HG02759 (cell line): Measurements from ENCODE around the gene CA10.

ENCODE experiments used
- ATAC-seq: cut with Tn5 transposase; IDR thresholded peaks from one replicate; pipeline ENCODE4 v1.9.1; 2021; ENCODE audit warnings: mild to moderate bottlenecking, moderate library complexity; ENCODE audit not compliant: unreplicated experiment

Gene CA10

DNA sequence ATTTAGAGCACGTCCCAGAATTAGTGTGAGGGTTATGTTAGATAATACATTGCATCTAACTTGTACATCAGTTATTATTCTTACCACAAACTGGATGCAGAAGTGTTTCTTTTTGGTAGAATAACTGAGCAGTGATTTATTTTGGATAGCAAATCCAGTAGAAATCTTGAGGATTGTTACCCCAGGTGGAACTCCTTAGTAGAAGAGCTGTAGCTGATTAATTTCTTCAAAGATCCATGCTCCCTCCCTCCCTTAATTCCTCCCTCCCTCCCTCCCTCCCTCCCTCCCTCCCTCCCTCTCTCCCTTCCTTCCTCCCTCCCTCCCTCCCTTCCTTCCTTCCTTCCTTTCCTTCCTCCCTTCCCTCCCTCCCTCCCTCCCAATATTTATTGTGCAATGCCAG, 337.7 kb downstream of the CA10 start:
- ATAC-seq, result no peak

DNA sequence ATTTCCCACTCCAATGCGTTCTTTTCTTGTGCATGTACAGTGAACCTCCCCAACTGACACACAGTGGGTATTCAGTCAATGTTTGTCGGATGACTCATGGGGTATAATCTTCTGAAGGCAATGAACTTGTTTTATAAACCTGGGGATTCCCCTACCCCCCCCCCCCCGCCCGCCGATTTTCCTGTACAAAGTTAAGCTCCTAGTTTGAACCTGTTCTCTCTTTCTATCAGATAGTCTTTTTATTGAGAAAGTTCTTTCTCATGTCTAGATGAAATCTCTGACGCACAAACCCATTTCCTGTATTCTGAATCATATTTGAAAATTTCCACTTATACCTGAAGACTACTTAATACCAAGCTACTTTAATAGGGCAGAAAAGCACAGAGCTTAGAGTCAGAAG, 338.3 kb downstream of the CA10 start:
- ATAC-seq, result no peak

DNA sequence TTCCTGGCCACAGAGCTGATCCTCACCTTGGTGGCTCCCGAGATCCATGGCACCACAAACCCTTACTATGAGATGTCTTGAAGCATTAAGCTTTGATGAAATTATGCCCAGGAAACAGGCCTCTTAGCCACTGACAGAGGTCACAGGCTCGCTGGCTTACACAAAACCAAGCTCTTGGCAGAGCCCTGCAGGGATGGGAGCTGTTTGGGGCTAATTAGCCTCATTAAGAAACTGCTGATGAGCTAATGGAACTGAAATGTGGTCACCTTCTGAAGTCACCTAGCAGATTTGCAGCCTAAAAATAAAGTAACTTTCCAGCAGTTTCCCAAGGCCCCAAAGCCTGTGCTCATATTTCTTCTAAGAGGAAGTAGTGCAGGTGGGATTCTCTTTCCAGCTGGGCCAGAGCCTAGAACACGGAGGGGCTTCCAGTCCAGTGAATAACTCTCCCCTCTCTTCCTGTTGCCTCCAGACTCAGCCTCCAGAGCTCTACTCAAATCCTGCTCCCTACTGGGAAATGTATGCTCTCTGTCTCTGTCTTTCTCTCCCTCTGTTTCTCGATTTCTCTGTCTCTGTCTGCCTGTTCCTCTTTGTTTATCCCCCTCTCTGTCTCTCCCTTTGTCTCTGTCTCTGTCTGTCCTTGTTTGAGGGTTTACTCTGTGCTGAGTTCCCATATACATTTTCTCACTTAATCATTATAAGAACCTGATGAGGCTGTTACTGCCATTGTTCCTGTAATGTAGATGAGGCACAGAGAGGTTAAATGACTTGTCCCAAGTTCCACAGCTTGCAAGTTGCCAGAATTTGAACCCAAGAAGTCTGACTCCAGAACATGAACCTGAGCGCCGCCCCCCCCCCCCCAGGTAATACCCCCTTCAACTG, 338.9 kb downstream of the CA10 start:
- no peak for ATAC-seq

DNA sequence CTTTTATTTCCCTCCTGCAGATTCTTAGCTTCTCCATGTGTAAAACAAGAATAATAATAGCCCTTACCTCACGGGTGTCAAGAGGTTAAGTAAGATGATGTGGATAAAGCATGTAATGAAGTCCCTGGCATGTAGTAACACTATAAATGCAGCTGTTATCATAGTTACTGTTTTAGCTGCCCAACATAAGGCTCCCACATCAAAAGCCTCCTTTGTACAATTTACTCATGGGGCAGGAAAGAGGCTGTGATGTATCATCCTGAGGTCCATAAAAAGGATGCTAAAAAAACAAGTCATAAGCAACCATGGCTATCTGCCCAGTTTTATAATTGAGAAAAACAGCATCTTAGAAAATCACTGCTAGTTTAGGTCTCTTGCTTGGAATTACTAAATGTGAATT, 339.7 kb downstream of the CA10 start:
- ATAC-seq, result no peak

DNA sequence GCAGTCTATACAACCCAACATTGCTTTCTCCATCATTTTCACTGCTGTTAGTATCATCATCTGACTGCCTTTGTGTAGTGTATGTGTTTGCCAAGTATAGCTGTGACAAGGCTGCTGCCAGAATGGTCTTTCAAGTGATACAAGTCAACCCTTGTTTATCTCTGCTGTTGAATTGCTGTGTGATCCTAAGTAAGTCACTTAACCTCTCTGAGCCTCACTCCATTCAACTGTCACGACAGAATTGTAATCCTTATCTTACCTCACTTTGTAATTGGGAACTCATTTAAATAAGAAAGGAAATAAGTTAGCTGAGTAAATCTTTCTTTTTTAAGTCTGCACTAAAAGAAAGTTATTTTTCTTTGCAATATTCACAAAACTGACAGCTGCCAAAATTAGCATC, 340.6 kb downstream of the CA10 start:
- ATAC-seq, result no peak

DNA sequence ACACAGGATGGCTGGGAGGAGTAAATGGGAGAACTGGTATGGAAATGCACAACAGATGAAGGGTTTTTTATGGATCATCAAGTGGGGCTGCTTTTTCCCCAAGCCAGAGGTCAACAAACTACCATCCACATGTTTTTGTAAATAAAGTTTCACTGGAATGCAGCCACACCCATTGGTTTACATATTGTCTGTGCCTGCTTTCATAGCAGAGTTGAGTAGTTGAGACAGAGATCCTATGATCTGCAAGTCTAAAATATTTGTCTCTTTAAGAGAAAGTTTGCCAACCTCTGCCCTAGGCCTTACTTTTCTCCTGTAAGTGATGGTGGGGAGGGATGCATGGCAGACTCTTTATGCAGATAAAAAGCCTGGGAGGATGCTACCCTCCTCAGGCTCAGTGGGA, 341.4 kb downstream of the CA10 start:
- ATAC-seq, result no peak

DNA sequence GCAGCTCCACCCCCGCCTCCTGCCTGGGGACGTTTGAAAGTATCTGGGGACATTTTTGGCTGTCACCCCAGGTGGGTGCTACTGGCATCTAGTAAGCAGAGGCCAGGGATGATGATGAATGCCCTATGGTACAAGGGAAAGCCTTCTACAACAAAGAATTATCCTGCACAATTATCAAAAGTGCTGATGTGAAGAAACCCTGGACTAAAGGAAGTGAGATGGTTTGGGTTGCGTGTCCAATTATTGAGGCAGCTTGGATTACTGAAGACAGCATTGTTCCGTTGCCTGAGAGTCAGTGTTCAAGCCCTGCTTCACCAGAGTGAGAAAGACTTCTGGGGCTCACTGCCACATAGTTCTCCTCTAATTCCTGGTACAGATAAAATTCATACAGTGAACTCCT, 343.4 kb downstream of the CA10 start:
- ATAC-seq, result no peak

DNA sequence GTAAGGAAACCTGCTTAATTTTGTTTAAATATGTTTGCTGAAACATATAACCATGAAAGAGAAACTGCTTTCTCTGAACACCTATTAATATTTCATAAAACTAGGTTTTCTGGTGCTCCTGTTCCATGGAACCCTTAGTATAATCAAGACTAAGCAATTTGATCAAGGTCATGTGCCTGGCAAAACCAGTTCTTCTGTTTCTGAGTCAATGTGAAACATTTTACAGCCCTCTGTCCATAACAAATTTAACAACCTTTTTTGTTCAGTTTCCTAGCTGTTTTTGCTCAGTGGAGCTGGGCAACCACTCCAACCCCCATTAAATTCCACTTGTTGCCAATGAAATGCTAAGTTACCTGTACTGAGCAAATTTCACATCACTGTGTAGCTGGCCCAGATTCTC, 344.0 kb downstream of the CA10 start:
- no peak for ATAC-seq

DNA sequence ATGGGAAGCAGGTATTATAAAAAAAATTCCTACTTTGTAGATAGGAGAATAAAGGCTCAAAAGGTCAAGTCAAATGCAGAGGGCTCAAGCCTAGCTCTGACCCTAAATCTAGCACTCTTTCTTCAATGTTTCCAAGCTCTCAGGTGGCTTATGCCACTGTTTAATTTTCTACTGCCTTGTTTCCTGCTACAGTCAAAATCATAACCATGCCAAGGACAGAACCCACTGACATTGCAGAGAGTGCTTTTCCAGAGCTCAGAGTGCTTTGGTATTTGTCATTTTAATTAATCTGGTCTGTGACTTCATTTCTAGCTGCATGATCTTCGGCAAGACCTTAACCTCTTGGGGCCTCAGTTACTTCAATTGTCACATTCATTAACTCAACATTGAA, 344.7 kb downstream of the CA10 start:
- no peak for ATAC-seq

DNA sequence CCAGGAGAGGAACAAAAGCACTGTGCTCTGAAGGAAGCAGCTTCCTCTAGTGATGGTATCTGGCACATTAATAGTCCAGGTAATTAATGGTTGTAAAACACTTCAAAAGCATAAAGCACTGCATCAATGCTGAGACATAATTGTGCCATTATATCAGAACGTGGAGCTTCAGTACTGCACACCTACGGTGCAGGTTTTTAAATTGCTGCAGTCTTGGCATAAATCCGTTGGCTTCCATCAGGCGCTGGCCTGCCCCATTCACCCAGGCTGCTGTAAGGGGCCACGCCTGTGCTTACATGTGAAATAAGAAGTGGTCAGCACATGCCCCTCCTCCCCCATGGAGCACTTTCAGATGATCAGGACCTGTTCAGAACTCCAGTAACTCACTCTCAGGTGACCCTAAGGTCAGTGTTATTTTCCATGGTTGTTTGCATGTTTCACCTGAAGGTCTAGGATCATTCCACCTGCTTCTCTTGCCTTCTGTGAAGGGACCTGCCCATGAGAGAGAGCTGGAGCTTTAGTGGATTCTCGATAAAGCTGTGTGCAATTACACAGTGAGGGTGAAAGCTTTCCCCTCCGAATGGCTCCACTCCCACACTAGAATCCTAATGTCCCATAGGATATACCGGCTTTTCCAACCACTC, 345.3 kb downstream of the CA10 start:
- ATAC-seq, result no peak

DNA sequence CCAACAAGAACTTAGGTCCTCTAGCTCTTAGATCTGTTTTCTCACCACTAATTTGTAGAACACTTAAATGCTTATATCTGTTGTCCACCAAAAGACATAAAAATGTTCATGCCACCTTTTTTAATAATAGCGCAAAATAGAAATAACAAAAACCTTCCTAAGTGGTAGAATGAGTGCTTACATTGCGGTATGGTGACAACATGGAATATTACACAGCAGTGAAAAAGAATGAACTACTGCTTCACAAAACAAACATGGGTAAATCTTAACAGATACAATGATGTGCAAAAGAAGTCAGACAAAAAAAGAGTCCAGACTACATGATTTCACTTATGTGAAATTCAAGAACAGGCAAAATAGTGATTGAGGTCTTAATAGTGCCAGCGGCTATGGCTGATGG, 351.1 kb downstream of the CA10 start:
- no peak for ATAC-seq

DNA sequence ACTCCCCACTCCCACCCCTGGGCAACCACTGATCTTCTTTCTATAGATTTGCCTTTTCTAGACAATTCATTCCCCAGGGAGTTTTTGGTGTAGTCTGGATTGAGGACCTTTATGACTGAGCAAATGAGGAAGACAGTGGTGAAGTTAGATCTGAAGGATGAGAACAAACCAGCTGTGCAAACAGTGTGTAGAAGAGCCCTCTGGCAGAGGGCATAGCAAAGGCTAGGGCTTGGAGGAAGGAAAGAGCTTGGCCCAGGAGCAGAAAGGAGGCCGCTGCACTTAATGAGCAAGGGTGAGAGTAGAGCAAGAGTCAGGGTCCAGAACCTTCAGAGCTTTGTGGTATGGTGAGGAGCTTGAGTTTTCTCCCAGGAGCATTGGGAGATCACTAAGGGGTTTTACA, 352.7 kb downstream of the CA10 start:
- ATAC-seq, result no peak

DNA sequence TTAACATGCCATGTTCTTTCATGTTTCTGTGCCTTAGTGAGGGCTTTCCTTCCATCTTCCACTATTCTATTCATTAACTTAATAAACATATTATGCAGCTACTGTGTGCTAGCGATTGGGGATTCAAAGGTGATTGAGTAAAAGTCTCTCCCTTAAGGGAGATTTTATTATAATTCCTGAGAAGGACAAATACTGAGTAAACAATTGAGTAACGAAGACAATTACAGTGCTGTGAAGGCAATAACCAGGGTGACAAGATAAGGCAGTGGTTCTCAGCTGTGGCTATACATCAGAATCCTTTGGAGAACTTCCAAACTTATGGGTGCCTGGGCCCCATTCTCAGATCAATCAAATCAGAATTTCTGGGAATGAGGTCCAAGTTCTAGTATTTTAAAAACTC, 353.3 kb downstream of the CA10 start:
- ATAC-seq, result no peak

DNA sequence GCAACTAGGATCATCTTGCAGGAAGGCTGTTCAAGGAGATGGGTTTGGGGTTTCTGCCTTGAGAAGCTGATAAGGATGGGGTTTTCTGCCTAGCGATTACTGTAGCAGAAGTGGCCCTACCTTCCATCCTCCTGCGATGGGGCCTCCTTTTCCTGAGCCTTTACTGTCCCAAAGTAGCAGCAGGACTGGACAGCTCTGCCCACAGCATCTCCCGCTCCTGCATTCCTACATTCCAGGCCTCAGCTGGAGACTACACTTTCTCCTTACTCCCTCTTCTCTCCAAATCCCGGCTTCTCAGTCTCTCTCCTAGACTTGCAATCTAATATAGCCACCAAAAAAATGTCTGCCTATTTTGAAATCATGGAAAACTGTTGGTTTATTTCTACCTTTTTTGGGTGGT, 355.4 kb downstream of the CA10 start:
- ATAC-seq, result no peak

DNA sequence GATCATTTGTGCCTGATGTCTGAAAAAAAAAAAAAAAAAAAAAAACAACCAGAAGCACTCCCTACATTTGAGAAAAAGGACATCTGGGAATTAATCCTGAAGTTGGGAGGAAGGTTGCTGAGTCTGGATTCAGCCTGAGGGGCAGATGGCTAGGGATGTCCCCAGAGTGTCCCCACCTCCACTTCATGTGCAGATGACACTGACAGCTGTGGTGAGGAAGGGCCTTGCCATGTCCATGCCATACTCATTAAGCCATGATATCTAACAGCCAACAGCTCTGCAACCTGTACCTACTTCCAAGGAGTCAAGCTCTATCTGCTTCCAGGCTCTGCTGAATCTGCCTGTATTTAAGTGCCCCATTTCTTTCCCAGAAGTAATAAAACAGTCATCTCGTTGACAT, 356.0 kb downstream of the CA10 start:
- ATAC-seq, result no peak

DNA sequence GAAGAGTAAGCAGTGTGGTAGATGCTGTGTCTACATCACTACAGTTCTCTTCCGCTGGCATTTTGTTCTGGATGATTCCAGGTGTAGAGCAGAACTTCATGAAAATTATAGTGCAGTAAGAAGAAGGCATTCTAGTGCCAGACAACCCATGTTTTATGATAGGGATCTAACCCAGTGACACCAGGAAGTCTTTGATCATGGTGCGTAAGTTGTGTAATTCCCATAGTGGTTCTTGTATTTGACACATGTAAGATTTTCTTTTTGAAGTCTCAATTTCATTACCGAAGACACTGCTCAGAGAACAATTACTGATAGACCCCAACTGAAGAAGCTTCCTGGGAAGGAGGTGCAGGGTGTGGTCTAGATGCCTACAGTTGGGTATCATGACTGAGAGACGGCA, 356.9 kb downstream of the CA10 start:
- no peak for ATAC-seq

DNA sequence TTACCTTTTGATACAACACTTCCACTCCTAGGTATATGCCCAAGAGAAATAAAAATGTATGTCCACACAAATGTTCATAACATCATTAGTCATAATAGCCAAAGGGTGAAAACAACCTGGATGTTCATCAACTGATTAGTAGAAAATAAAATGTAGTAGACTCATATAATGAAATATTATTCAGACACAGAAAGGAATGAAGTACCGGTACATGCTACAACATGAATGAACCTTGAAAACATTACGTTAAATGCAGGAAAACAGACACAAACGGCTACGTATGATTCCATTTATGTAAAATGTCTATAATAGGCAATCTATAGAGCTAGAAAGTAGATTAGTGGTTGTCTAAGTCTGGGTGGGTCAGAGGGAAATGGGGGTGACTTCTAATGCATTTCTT, 358.5 kb downstream of the CA10 start:
- ATAC-seq, result no peak

DNA sequence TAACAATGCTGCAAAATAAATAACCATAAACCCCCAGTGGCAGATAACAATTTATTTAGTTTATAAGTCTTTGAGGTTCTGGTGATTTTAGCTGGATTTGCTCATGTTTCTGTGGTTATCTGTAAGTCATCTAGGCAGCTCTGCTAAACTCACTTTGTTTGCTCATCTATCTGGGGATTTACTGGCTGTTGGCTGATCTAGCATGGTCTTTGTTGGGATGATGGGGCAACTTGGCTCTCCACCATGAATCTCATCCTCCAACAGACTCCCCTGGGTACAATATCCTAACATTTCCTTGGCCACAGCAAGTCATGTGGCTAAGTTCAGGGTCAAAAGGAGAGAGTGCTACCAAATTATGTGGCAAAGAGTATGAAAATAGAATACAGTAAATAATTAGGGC, 359.3 kb downstream of the CA10 start:
- no peak for ATAC-seq

DNA sequence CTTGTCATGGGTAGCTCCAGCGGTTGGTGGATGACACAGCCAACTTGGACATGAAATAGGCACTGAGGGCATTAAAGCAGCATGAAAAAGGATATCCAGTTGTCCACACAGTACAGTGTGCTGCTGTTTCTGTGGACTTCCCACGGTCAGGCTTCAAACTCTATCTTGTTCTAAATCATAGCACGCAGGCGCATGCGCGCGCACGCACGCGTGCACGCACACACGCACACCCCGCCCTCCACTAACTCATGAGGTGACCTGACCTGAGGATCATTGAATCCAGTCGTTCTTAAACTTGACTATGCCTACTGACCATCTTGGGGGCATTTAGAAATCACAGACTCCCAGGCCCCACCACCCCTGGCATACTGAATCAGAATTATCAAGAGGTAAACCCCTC, 361.4 kb downstream of the CA10 start:
- ATAC-seq, result no peak

DNA sequence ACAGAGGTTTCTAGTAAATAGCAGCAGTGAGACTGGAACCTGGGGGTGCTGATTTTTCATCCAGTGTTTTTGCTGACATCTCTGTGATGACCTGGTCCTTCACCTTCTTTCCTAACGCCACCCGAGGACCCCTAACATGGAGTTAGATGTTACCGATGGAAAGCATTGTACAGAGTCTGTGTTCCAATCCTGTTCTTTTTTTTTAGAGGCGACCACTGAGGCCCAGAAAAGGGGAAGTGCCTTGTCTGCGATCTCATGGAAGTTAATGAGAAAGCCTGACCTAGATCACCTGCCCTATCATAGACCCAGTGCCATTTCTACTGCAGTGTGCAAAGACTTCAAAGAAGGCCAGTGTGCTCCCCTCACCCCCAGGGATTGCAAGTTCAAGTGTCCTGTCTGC, 362.5 kb downstream of the CA10 start:
- ATAC-seq, result no peak

DNA sequence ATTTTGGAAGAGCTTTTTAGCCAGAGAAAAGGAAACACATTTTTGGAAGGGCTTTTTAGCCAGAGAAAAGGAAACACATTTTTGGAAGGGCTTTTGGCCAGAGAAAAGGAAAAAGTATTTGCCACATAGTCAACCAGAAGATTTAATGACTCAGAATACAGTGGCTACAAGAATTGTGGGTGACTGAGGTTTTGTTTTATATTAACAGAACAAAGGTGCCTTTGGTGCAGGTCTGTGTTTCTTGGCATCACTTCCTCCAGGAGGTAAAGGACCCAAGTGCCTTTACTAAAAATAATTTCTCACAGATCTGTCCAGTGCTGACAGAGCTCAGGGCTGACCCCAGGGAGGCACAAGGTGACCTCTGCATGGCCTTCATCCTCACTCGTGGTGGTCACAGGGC, 363.1 kb downstream of the CA10 start:
- ATAC-seq, result no peak

DNA sequence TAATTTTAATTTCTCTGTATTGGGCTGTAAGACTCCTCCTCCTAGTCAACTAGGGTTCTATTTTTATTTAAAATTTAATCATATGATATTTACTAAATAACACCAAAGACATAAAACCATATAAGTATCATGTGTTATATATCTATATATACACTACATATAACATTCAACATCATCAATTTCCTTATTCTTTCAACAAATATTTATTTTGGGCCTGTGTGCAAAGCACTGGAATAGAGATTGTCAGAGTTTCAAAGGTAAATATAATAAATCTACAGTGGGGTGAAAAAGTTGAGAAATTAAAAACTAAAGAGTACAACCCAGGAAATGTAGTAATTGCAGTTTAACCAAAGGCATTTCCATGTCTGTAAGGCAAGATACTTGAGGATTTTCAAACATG, 364.0 kb downstream of the CA10 start:
- ATAC-seq, result no peak

DNA sequence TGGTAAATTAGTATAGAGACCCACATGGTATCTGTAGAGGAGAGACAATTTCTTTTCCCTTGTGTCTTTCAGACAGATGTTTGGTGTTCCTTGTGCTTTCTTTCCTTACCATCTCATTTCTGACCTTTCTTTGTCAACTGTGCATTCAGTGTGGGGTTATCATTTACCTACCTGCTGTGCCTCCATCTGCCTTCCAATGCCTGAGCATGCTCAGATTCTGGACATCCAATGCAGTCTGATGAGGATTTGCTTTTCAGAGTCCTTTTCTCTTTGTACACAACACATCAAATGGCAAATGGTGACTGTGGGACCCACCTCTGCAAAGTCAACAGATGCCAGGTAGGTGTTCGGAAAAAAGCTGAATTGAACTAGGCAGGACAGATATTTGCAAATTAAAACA, 364.8 kb downstream of the CA10 start:
- no peak for ATAC-seq
